CD4-positive, alpha-beta T cell (primary cell): ENCODE data around the gene ADIPOR2. TPM values are rescaled to one million over a fixed set of nuclear protein-coding genes. Genes with fewer than 3 reads are reported as not detected.

Experiments
- ATAC-seq: fragments of 200-7000 bp; cut with Tn5 transposase; one replicate; pipeline ENCODE4 v1.10.0; 2022; ENCODE audit warnings: mild to moderate bottlenecking; ENCODE audit not compliant: poor library complexity
- CTCF ChIA-PET: fragments of 350-600 bp; sonication (Branson Sonifier 250); formaldehyde crosslinking; loops from one replicate; lab custom pipeline; 2021; ENCODE audit warnings: antibody characterized with exemption, inconsistent platforms; lab: Charles Lee
- POLR2A ChIA-PET: fragments of 350-600 bp; sonication (Branson Sonifier 250); formaldehyde crosslinking; loops from one replicate; lab custom pipeline; 2021; ENCODE audit warnings: antibody characterized with exemption, inconsistent platforms; lab: Charles Lee
- DNase-seq, 14 experiments: peaks; one replicate each; pipeline ENCODE4 v3.0.0-alpha.2; 2013 to 2020; ENCODE audit warnings: mixed read lengths in 2 of 14
- H3K27ac ChIP-seq, 2 donors: one replicate each; pipeline versions ENCODE4 v1.5.1 to v1.7.0; 2013; ENCODE audit warnings: low read length in 2 of 2, low read depth in 1 of 2, mild to moderate bottlenecking in 1 of 2
- H3K27me3 ChIP-seq, 2 experiments: 1 replicate in 1 of 2; 2 replicates in 1 of 2; pipeline versions ENCODE4 v1.6.1 to v1.7.0; 2013; ENCODE audit warnings: low read length in 2 of 2, control low read depth in 1 of 2, mild to moderate bottlenecking in 1 of 2, moderate library complexity in 1 of 2; ENCODE audit not compliant: insufficient read depth in 2 of 2, control insufficient read depth in 1 of 2
- H3K36me3 ChIP-seq: one replicate; pipeline ENCODE4 v1.6.1; 2013; ENCODE audit warnings: low read length, control low read depth; ENCODE audit not compliant: insufficient read depth
- H3K4me1 ChIP-seq: one replicate; pipeline ENCODE4 v1.6.1; 2013; ENCODE audit warnings: low read length, control low read depth; ENCODE audit not compliant: insufficient read depth
- H3K4me3 ChIP-seq: one replicate; pipeline ENCODE4 v1.5.1; 2013; ENCODE audit warnings: mild to moderate bottlenecking, low read length, moderate library complexity
- H3K9me3 ChIP-seq, 2 experiments: 1 replicate in 1 of 2; 2 replicates in 1 of 2; pipeline versions ENCODE4 v1.6.1 to v1.7.0; 2013; ENCODE audit warnings: low read length in 2 of 2, mild to moderate bottlenecking in 2 of 2, control low read depth in 1 of 2, moderate library complexity in 1 of 2; ENCODE audit not compliant: control insufficient read depth in 1 of 2, insufficient read depth in 1 of 2
- H3K27ac Mint-ChIP-seq: one replicate; pipeline ENCODE4 v1.8.0; 2020; ENCODE audit warnings: mixed read lengths
- H3K27me3 Mint-ChIP-seq: one replicate; pipeline ENCODE4 v1.8.0; 2021; ENCODE audit warnings: mixed read lengths
- H3K36me3 Mint-ChIP-seq: one replicate; pipeline ENCODE4 v1.8.0; 2021; ENCODE audit warnings: low read depth, mixed read lengths
- H3K4me1 Mint-ChIP-seq: one replicate; pipeline ENCODE4 v1.8.0; 2021; ENCODE audit warnings: low read depth, mixed read lengths
- H3K4me3 Mint-ChIP-seq: one replicate; pipeline ENCODE4 v1.8.0; 2020; ENCODE audit warnings: mild to moderate bottlenecking, mixed read lengths
- H3K9me3 Mint-ChIP-seq: one replicate; pipeline ENCODE4 v1.8.0; 2020; ENCODE audit warnings: mixed read lengths
- CTCF ChIP-seq: fragments of 200-600 bp; IDR thresholded peaks from one replicate; pipeline ENCODE4 v1.8.0; 2022; ENCODE audit warnings: antibody characterized with exemption, mild to moderate bottlenecking
- intact Hi-C, 2 experiments: fragments of 100-400 bp; cut with DNase I in 1 of 2; cut with micrococcal nuclease in 1 of 2; formaldehyde crosslinking; loops; one replicate each; pipeline versions ENCODE4 v1.15.1 to v1.9.0; 2023 to 2025; cut with DNase I, micrococcal nuclease
- total RNA-seq, 174 experiments: library from RNA in 2 of 174; stranded (reverse) in 2 of 174; gene quantifications; one replicate each; pipeline ENCODE4 v1.2.3 and lab custom pipeline; 2021 to 2026

The ADIPOR2 gene
- total RNA-seq, 2 experiments from 2014 or later = 12.5 to 12.6 TPM

- Mint-ChIP-seq H3K36me3 (no peaks in the 10 kb centered on the region), H3K27ac (no peak overlapping the region), H3K27me3 (no peaks in the 10 kb centered on the region), H3K4me1 (no peaks in the 10 kb centered on the region), H3K9me3 (no peaks in the 10 kb centered on the region), H3K4me3 (no peak overlapping the region)
- Histone ChIP-seq H3K4me3 (no peak overlapping the region), H3K4me1 (peaks cover 3% of the 10 kb centered on the region), H3K27me3 (no peaks in the 10 kb centered on the region), H3K27ac (no peak overlapping the region), H3K9me3 (no peaks in the 10 kb centered on the region), H3K36me3 (no peaks in the 10 kb centered on the region)
- ChIA-PET POLR2A (no interaction called here), CTCF (interaction anchor here (0.5 kb wide), 1 partner anchor 1539 kb away, joined by 3 read pairs; no protein-coding TSS in a partner anchor)
- no peak for TF ChIP-seq CTCF
- no peak for DNase-seq
- intact Hi-C loops = no loop called here
- ATAC-seq = no peak
Observed at GRCh38 chr12:1646569-1647284, 44.1 kb upstream of the ADIPOR2 start.

DNA sequence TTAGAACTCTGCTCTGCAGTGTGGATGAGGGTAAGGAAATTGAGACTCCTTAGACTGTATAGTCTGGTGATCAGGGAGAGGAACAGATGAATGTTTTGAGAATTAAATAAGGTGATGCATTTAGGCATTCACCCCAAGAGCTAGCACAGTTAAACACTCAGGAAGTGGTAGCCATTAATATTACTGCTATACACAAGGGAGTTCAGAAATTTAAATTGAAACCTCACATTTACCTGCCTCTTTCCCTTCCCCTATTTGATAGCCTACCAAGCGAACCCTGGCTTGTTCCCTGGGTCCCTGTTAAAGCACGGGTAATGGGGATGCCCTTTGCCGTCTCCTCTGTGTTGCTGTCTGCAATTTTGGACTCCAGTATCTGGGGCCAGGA is 43.6 kb upstream of the ADIPOR2 start:
- CTCF ChIA-PET = interaction anchor here (0.5 kb wide), 1 partner anchor 1540 kb away, joined by 3 read pairs; no protein-coding TSS in a partner anchor
- no peak for TF ChIP-seq CTCF
- intact Hi-C loops = no loop called here
- POLR2A ChIA-PET = no interaction called here
- peaks cover 3% of the 10 kb centered on the region for H3K4me1 ChIP-seq
- no peak overlapping the region for H3K4me3 Mint-ChIP-seq
- no peaks in the 10 kb centered on the region for H3K4me1 Mint-ChIP-seq
- no peaks in the 10 kb centered on the region for H3K9me3 Mint-ChIP-seq
- DNase-seq (no peak), ATAC-seq (no peak)
- no peaks in the 10 kb centered on the region for H3K36me3 Mint-ChIP-seq
- H3K9me3 ChIP-seq = no peaks in the 10 kb centered on the region
- no peaks in the 10 kb centered on the region for H3K36me3 ChIP-seq
- no peaks in the 10 kb centered on the region for H3K27me3 Mint-ChIP-seq
- H3K4me3 ChIP-seq = no peak overlapping the region
- H3K27me3 ChIP-seq = no peaks in the 10 kb centered on the region
- no peak overlapping the region for H3K27ac ChIP-seq
- H3K27ac Mint-ChIP-seq = no peak overlapping the region

- POLR2A ChIA-PET = no interaction called here
- no peaks in the 10 kb centered on the region for H3K36me3 Mint-ChIP-seq
- Histone ChIP-seq H3K36me3 (no peaks in the 10 kb centered on the region), H3K27me3 (no peaks in the 10 kb centered on the region), H3K4me3 (no peak overlapping the region), H3K4me1 (peaks cover 7% of the 10 kb centered on the region), H3K27ac (no peak overlapping the region), H3K9me3 (no peaks in the 10 kb centered on the region)
- no peak for TF ChIP-seq CTCF
- no peaks in the 10 kb centered on the region for H3K9me3 Mint-ChIP-seq
- H3K4me1 Mint-ChIP-seq = no peaks in the 10 kb centered on the region
- H3K4me3 Mint-ChIP-seq = no peak overlapping the region
- ATAC-seq (no peak), DNase-seq (no peak)
- H3K27ac Mint-ChIP-seq = no peak overlapping the region
- H3K27me3 Mint-ChIP-seq = peaks cover 4% of the 10 kb centered on the region
- CTCF ChIA-PET = interaction anchor here (2.0 to 5.8 kb wide), 3 partner anchors 141 to 290 kb away, joined by 9 to 52 read pairs (median 16); no protein-coding TSS in a partner anchor
- intact Hi-C loops = loop anchor here in 1 of 2 experiments (10.0 kb wide), 1 partner anchor 644 kb away; no protein-coding TSS in a partner anchor
Observed at GRCh38 chr12:1650260-1650977, 40.5 kb upstream of the ADIPOR2 start.
